PC-9 (cell line): Measurements from ENCODE around the gene IFIT5. TPM values are rescaled to one million over a fixed set of nuclear protein-coding genes. Genes with fewer than 3 reads are reported as not detected.

Source experiments
- Bru-seq: library from RNA; stranded (reverse); fragments of 400-500 nt; gene quantifications from one replicate; lab custom pipeline; 2021; lab: Mats Ljungman, UMichigan
- BruChase-seq, 2 experiments: library from RNA; stranded (reverse); fragments of 400-500 nt; gene quantifications; one replicate each; lab custom pipeline; 2021; lab: Mats Ljungman, UMichigan
- BruUV-seq: library from RNA; stranded (reverse); fragments of 400-500 nt; replicated peaks from 2 replicates; lab custom pipeline; 2021; lab: Mats Ljungman, UMichigan
- CTCF ChIA-PET: fragments of 300-600 bp; sonication (Branson Sonifier 250); formaldehyde crosslinking; loops from one replicate; lab custom pipeline; 2022; ENCODE audit warnings: antibody characterized with exemption; lab: Charles Lee
- POLR2A ChIA-PET: fragments of 300-600 bp; sonication (Branson Sonifier 250); formaldehyde crosslinking; loops from one replicate; lab custom pipeline; 2022; ENCODE audit warnings: antibody characterized with exemption; ENCODE audit not compliant: unreplicated experiment; lab: Charles Lee
- DNase-seq, 2 experiments: peaks; one replicate each; pipeline versions ENCODE4 v3.0.0 to v3.0.0-alpha.2; 2015 to 2022; ENCODE audit warnings: mixed read lengths in 1 of 2
- H2AFZ ChIP-seq: fragments of 200-600 bp; sonication (generic); 2 replicates; pipeline ENCODE4 v1.8.1; 2017; ENCODE audit warnings: antibody characterized with exemption
- H3F3A ChIP-seq: fragments of 200-600 bp; sonication (generic); 2 replicates; pipeline ENCODE4 v1.8.1; 2017; ENCODE audit warnings: antibody characterized with exemption, mild to moderate bottlenecking, low read depth; ENCODE audit not compliant: insufficient read depth
- H3K27ac ChIP-seq: fragments of 200-600 bp; sonication (generic); 2 replicates; pipeline ENCODE4 v1.6.1; 2016; ENCODE audit warnings: mixed run types
- H3K27me3 ChIP-seq: fragments of 200-600 bp; sonication (generic); 2 replicates; pipeline ENCODE4 v1.6.1; 2016; ENCODE audit warnings: low read depth, mixed run types; ENCODE audit not compliant: insufficient read depth
- H3K36me3 ChIP-seq: fragments of 200-600 bp; sonication (generic); 2 replicates; pipeline ENCODE4 v1.6.1; 2016; ENCODE audit warnings: low read depth, mixed run types
- H3K4me1 ChIP-seq: fragments of 200-600 bp; sonication (generic); replicated peaks from 2 replicates; pipeline ENCODE4 v1.6.1; 2016; ENCODE audit warnings: mixed run types; ENCODE audit not compliant: insufficient read depth
- H3K4me2 ChIP-seq: fragments of 200-600 bp; sonication (generic); 2 replicates; pipeline ENCODE4 v1.6.1; 2017; ENCODE audit warnings: mixed run types
- H3K4me3 ChIP-seq: fragments of 200-600 bp; sonication (generic); 2 replicates; pipeline ENCODE4 v1.6.1; 2016; ENCODE audit warnings: mixed run types
- H3K79me2 ChIP-seq: fragments of 200-600 bp; sonication (generic); 2 replicates; pipeline ENCODE4 v1.6.1; 2017; ENCODE audit warnings: low read depth, mixed run types
- H3K9me2 ChIP-seq: fragments of 200-600 bp; sonication (generic); 2 replicates; pipeline ENCODE4 v1.8.1; 2017; ENCODE audit warnings: mild to moderate bottlenecking; ENCODE audit not compliant: insufficient read depth
- H3K9me3 ChIP-seq: fragments of 200-600 bp; sonication (generic); 2 replicates; pipeline ENCODE4 v1.8.1; 2016; ENCODE audit warnings: low read depth; ENCODE audit not compliant: insufficient read depth
- H4K20me1 ChIP-seq: fragments of 200-600 bp; sonication (generic); 2 replicates; pipeline ENCODE4 v1.8.1; 2017; ENCODE audit not compliant: insufficient read depth
- CTCF ChIP-seq: fragments of 200-600 bp; sonication (generic); conservative IDR thresholded peaks from 2 replicates; pipeline ENCODE4 v1.6.1; 2017; ENCODE audit warnings: mixed run types, antibody characterized with exemption, mild to moderate bottlenecking, moderate library complexity
- EZH2 ChIP-seq: fragments of 200-600 bp; sonication (generic); IDR thresholded peaks from 2 replicates; pipeline ENCODE4 v1.8.0; 2017; ENCODE audit warnings: antibody characterized with exemption, low read depth
- intact Hi-C: fragments of 100-400 bp; cut with micrococcal nuclease; formaldehyde crosslinking; loops from one replicate; pipeline ENCODE4 v1.10.0; 2022; ENCODE audit not compliant: unreplicated experiment
- long read RNA-seq: library from polyadenylated mRNA; stranded (forward); transcript quantifications from one replicate; pipeline ENCODE4 v2.0.0, GENCODE V29; 2022
- total RNA-seq: library from RNA; stranded (reverse); gene quantifications from 2 replicates; pipeline ENCODE4 v1.2.3, GENCODE V29; 2021

IFIT5 gene
- total RNA-seq (1.9 and 2.1 TPM in 2 replicates), Bru-seq, nascent RNA (percentile 44 among the genes with signal in this experiment), BruChase-seq, experiment 1, labeled RNA remaining after a 2-hour chase (percentile 81 among the genes with signal in this experiment), BruChase-seq, experiment 2, labeled RNA remaining after a 6-hour chase (percentile 56 among the genes with signal in this experiment)
- long read RNA-seq, full-length matches to known transcripts: 5 of 7 reads
- long read RNA-seq, partial matches to known transcripts: 0 of 7 reads
- long read RNA-seq, other reads (novel, unspliced or antisense): 2 of 7 reads

- POLR2A ChIA-PET: interaction anchor here (0.6 kb wide), 2 partner anchors 68 to 280 kb away, joined by 3 to 15 read pairs; no protein-coding TSS in a partner anchor
- peak in 1 of 2 experiments; percentile 47 for DNase-seq
- no peaks in the 10 kb centered on the region for H3K79me2 ChIP-seq
Observed at GRCh38 chr10:89414146-89414878, at the start of gene IFIT5. Gene IFIT5 (plus strand): TSS chr10:89414568. CDS start chr10:89414799, 231 bp downstream.

GRCh38 chr10:89367529-89367928 lies 46.8 kb upstream of the IFIT5 start:
- ChIA-PET CTCF (interaction anchor here (0.6 kb wide), 1 partner anchor 380 kb away, joined by 4 read pairs; no protein-coding TSS in a partner anchor), POLR2A (no interaction called here)
- Histone ChIP-seq H3K79me2 (no peaks in the 10 kb centered on the region), H3K36me3 (no peaks in the 10 kb centered on the region), H3K27me3 (no peaks in the 10 kb centered on the region), H3K27ac (no peak overlapping the region), H2AFZ (no peak overlapping the region), H3K4me2 (no peak overlapping the region), H3K9me2 (no peaks in the 10 kb centered on the region), H3K9me3 (no peaks in the 10 kb centered on the region), H3K4me3 (no peak overlapping the region), H3K4me1 (no peaks in the 10 kb centered on the region; the same call in 1 of the 2 replicates), H4K20me1 (no peaks in the 10 kb centered on the region), H3F3A (no peaks in the 10 kb centered on the region)
- TF ChIP-seq EZH2 (no peak), CTCF (no peak)
- no peak for DNase-seq
- no TSS peak for BruUV-seq
- intact Hi-C loops: no loop called here

More at GRCh38 chr10:89414146-89414878, at the start of gene IFIT5:
- H4K20me1 ChIP-seq: no peaks in the 10 kb centered on the region
- no peaks in the 10 kb centered on the region for H3K9me2 ChIP-seq
- peak within 1 kb of the TSS; percentile 83 for H3K27ac ChIP-seq
- CTCF ChIA-PET: interaction anchor here (0.7 to 0.8 kb wide), 3 partner anchors 21 to 478 kb away, joined by 3 read pairs; no protein-coding TSS in a partner anchor
- BruUV-seq: TSS peak; percentile 60
- peaks cover 8% of the 10 kb centered on the region; the same call in 1 of the 2 replicates for H3K4me1 ChIP-seq
- TF ChIP-seq EZH2 (no peak), CTCF (no peak)
- no peaks in the 10 kb centered on the region for H3K36me3 ChIP-seq
- peak within 1 kb of the TSS; percentile 91 for H2AFZ ChIP-seq
- no peaks in the 10 kb centered on the region for H3F3A ChIP-seq
- no peaks in the 10 kb centered on the region for H3K27me3 ChIP-seq
- H3K4me3 ChIP-seq: peak within 1 kb of the TSS; percentile 90
- intact Hi-C loops: loop anchor here (5.0 to 10.0 kb wide), 2 partner anchors 288 to 380 kb away; partner anchors contain the start of gene KIF20B
- peak within 1 kb of the TSS; percentile 78 for H3K4me2 ChIP-seq
- H3K9me3 ChIP-seq: no peaks in the 10 kb centered on the region

- BruUV-seq: no TSS peak
- no peak for DNase-seq
- H3K4me1 ChIP-seq: no peaks in the 10 kb centered on the region; the same call in 1 of the 2 replicates
- no peak overlapping the region for H3K4me2 ChIP-seq
- H3K9me3 ChIP-seq: no peaks in the 10 kb centered on the region
- H3K4me3 ChIP-seq: no peak overlapping the region
- no peak overlapping the region for H2AFZ ChIP-seq
- H3K27ac ChIP-seq: no peak overlapping the region
- H4K20me1 ChIP-seq: no peaks in the 10 kb centered on the region
- intact Hi-C loops: no loop called here
- POLR2A ChIA-PET: no interaction called here
- TF ChIP-seq EZH2: no peak
- TF ChIP-seq CTCF: no peak
- H3F3A ChIP-seq: no peaks in the 10 kb centered on the region
- H3K79me2 ChIP-seq: no peaks in the 10 kb centered on the region
- CTCF ChIA-PET: no interaction called here
- H3K36me3 ChIP-seq: no peaks in the 10 kb centered on the region
- H3K27me3 ChIP-seq: no peaks in the 10 kb centered on the region
- H3K9me2 ChIP-seq: no peaks in the 10 kb centered on the region
Observed at GRCh38 chr10:89368129-89368528, 46.2 kb upstream of the IFIT5 start.
